PC-9 (cell line): ENCODE data around the gene INO80D.

Experiments used
- EZH2 ChIP-seq: fragments of 200-600 bp; sonication (generic); IDR thresholded peaks from 2 replicates; pipeline ENCODE4 v1.8.0; 2017; ENCODE audit warnings: antibody characterized with exemption, low read depth
- TF ChIP-seq, protein P1 (sequence below): fragments of 200-600 bp; sonication (generic); conservative IDR thresholded peaks from 2 replicates; pipeline ENCODE4 v1.6.1; 2017; ENCODE audit warnings: mixed run types, antibody characterized with exemption, mild to moderate bottlenecking, moderate library complexity

DNA sequence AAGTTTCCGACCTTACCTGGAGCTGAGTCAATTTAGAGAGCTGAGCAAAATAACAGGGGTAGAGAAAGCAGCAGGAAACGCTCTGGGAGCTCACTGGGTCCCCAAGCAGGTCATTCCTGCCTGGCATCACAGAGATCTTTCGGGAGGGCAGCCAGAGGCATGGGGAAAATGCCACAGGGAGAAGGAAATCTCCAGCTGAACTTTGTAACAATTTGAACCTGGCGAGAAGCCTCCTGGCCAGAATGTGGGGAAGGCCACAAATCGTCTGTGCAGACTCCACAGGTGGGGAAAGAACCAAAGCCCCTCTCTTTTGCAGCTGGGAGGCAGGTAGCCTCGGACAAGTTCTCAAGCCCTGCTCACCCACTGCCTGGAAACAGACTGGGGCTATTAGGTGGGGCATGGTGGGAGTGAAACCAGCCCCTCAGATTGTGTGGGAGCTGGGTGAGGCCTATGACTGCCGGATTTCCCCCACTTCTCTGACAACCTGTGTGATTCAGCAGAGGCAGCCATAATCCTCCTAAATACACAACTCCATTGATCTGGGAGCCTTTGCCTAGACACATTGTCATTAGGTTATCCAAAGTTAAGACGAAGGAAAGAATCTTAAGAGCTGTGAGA, 53.9 kb downstream of the INO80D start:
- no peak for TF ChIP-seq EZH2
- TF ChIP-seq, protein P1, sequence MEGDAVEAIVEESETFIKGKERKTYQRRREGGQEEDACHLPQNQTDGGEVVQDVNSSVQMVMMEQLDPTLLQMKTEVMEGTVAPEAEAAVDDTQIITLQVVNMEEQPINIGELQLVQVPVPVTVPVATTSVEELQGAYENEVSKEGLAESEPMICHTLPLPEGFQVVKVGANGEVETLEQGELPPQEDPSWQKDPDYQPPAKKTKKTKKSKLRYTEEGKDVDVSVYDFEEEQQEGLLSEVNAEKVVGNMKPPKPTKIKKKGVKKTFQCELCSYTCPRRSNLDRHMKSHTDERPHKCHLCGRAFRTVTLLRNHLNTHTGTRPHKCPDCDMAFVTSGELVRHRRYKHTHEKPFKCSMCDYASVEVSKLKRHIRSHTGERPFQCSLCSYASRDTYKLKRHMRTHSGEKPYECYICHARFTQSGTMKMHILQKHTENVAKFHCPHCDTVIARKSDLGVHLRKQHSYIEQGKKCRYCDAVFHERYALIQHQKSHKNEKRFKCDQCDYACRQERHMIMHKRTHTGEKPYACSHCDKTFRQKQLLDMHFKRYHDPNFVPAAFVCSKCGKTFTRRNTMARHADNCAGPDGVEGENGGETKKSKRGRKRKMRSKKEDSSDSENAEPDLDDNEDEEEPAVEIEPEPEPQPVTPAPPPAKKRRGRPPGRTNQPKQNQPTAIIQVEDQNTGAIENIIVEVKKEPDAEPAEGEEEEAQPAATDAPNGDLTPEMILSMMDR: no peak
